Measurements from ENCODE around the gene ACTA1. TPM values are rescaled to one million over a fixed set of nuclear protein-coding genes. Genes with fewer than 3 reads are reported as not detected.

The ACTA1 gene
- total and polyA plus RNA-seq, 2 of the 8 experiments (the other 6 are each of a cell fraction or from before 2014, with no cell fraction given), result 23.5 to 58.2 TPM

DNA sequence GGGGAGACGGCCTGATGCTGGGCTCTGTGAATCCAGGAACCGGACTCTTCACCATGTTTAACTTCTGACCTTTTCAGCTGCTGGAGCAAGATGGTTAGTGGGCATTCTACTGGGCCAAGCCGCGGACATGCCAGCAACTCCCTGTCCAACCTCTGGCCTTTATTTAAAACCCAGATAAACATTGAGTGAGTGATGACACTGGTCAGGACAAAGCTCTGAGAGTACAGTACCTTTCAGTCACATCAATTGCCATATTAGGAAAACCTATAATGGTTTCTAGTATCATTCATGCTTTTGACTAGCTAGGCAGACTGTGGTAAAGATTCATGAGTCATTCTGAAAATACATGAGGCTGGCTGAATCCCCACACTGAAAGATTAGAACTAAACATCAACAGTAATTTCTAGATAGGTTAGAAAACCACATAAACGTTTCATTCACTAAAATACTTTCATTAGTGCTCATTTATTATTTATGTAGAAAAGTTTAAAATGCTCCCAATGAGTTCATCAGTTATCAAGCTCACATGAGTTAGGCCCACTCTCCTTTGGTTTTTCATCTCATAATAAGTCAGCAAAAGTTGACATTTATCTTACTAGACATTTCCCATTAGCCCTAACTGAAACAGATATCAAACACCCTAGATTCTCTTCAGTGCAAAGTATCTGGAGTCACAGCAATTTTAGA, 7.1 kb upstream of the ACTA1 start:
- Histone ChIP-seq H3K9me3 (ENCODE audit: insufficient read depth in 2 of 2, low read depth in 1 of 2, low read length in 1 of 2) (no peaks in the 10 kb centered on the region), H3K79me2 (ENCODE audit: control insufficient read depth in 1 of 2, insufficient read depth in 2 of 2, low read length in 2 of 2) (no peaks in the 10 kb centered on the region), H3K4me3 (ENCODE audit: extremely low read depth in 1 of 4, insufficient read depth in 2 of 4, low read depth in 3 of 4, low read length in 4 of 4) (no peak overlapping the region), H4K5ac (ENCODE audit: insufficient read length, low read depth, low read length) (no peak overlapping the region), H3K18ac (ENCODE audit: extremely low read depth, low read length) (no peak overlapping the region), H3K79me1 (ENCODE audit: low read depth, low read length) (no peaks in the 10 kb centered on the region), H2BK5ac (ENCODE audit: low read depth, low read length) (no peak overlapping the region), H3K27ac (ENCODE audit: low read depth, low read length) (no peak overlapping the region), H4K20me1 (replicated peaks in 1 of 2; ENCODE audit: control insufficient read depth in 1 of 2, insufficient read depth in 2 of 2, low read length in 2 of 2) (peaks cover 0 to under 1% of the 10 kb centered on the region in 2 experiments), H2AK5ac (ENCODE audit: low read depth, low read length) (no peak overlapping the region), H3K56ac (replicated peaks; ENCODE audit: insufficient read length, low read depth, low read length) (no peak overlapping the region), H3K23me2 (ENCODE audit: low read depth, low read length) (no peaks in the 10 kb centered on the region), H2BK15ac (ENCODE audit: low read length) (no peak overlapping the region), H3K4me1 (replicated peaks in 1 of 4; ENCODE audit: control insufficient read depth in 3 of 4, insufficient read depth in 4 of 4, low read length in 3 of 4) (no peaks in the 10 kb centered on the region), H3K9ac (replicated peaks in 1 of 4; ENCODE audit: extremely low read depth in 1 of 4, low read depth in 3 of 4, low read length in 3 of 4) (no peak overlapping the region), H3K27me3 (replicated peaks in 1 of 4; ENCODE audit: control insufficient read depth in 3 of 4, extremely low read depth in 1 of 4, insufficient read depth in 3 of 4, low read length in 3 of 4) (peaks cover 0 to 2% (median under 1%) of the 10 kb centered on the region in 4 experiments; a peak in 4 of 7 replicates), H2BK20ac (ENCODE audit: low read length) (no peak overlapping the region), H2AFZ (ENCODE audit: low read length) (no peak overlapping the region), H3K4ac (replicated peaks; ENCODE audit: insufficient read length, low read depth, low read length) (no peak overlapping the region), H3K23ac (ENCODE audit: insufficient read length) (no peak overlapping the region), H2BK120ac (replicated peaks; ENCODE audit: low read depth, low read length) (no peak overlapping the region), H2BK12ac (ENCODE audit: low read depth, low read length) (no peak overlapping the region), H3K4me2 (ENCODE audit: insufficient read depth in 1 of 2, low read depth in 2 of 2, low read length in 2 of 2) (no peak overlapping the region), H4K8ac (ENCODE audit: extremely low read depth, insufficient read depth, low read length) (no peak overlapping the region), H3K14ac (ENCODE audit: insufficient read length) (no peak overlapping the region), H3K36me3 (ENCODE audit: control insufficient read depth in 2 of 4, insufficient read depth in 4 of 4, low read length in 3 of 4) (peaks cover 6 to 26% (median 16%) of the 10 kb centered on the region in 4 experiments; a peak in 7 of 8 replicates), H4K91ac (replicated peaks; ENCODE audit: insufficient read length, low read length) (no peak overlapping the region)
- ChIA-PET CTCF (ENCODE audit: partially characterized antibody) (interaction anchor here (1.0 to 2.4 kb wide), 9 partner anchors 11 to 182 kb away, joined by 3 to 9 read pairs (median 4); no protein-coding TSS in a partner anchor), POLR2A (ENCODE audit: partially characterized antibody) (interaction anchor here (0.6 to 1.4 kb wide), 5 partner anchors 10 to 103 kb away, joined by 3 to 4 read pairs (median 3); no protein-coding TSS in a partner anchor)
- WGBS, 2 experiments (ENCODE audit: extremely low coverage in 1 of 2, insufficient coverage in 1 of 2, insufficient read length in 1 of 2, insufficient replicate concordance in 2 of 2, low coverage in 1 of 2, low lambda C conversion rate in 2 of 2, missing lambda C conversion rate in 1 of 2), result 89% methylated on average over 5 of the region's 5 CpGs; no CpG with 5 or more reads in 1 of the 2 experiments
- FAIRE-seq (no peak), DNase-seq (ENCODE audit: low read depth in 1 of 2, low spot score in 2 of 2) (no peak)
- no peak for TF ChIP-seq NANOG (IDR thresholded peaks at IDR 0.05; ENCODE audit: insufficient read depth, low read depth, low read length, poor library complexity, severe bottlenecking)

Measured in H1 (cell line).